Stimulated activated CD8-positive, alpha-beta memory T cell treated with anti-CD3 and anti-CD28 coated beads, Interleukin-4, amount 100 ng/mL, for 1 hour (primary cell): Measurements from ENCODE around the gene SEMA3E.
"Not testable (repeated sequence)": the region's sequence is repeated elsewhere in the genome, so short reads cannot be mapped to it uniquely, and the experiment has no call there.

Experiments used
- DNase-seq, 2 donors: peaks; one replicate each; pipeline ENCODE4 v3.0.0-alpha.2; 2020; ENCODE audit warnings: low read depth in 2 of 2, low spot score in 1 of 2

The SEMA3E gene

GRCh38 chr7:83648464-83649241 lies at the start of gene SEMA3E:
SEMA3E (minus strand) TSS chr7:83649139.
- no peak for DNase-seq

GRCh38 chr7:83697804-83698530 lies 49.0 kb upstream of the SEMA3E start:
- DNase-seq: no peak

- DNase-seq: no peak
Measured at GRCh38 chr7:83696101-83696500, 47.2 kb upstream of the SEMA3E start.

- no peak for DNase-seq
Measured at GRCh38 chr7:83695128-83695960, 46.4 kb upstream of the SEMA3E start.

- no peak for DNase-seq
Measured at GRCh38 chr7:83693256-83693655, 44.3 kb upstream of the SEMA3E start.

GRCh38 chr7:83691095-83691494 lies 42.2 kb upstream of the SEMA3E start:
- DNase-seq: no peak

GRCh38 chr7:83689855-83690254 lies 40.9 kb upstream of the SEMA3E start:
- no peak for DNase-seq

GRCh38 chr7:83686416-83686815 lies 37.5 kb upstream of the SEMA3E start:
- no peak for DNase-seq

- DNase-seq: no peak
Measured at GRCh38 chr7:83684928-83685327, 36.0 kb upstream of the SEMA3E start.

- DNase-seq: no peak
Measured at GRCh38 chr7:83681200-83681778, 32.4 kb upstream of the SEMA3E start.

GRCh38 chr7:83677180-83677866 lies 28.4 kb upstream of the SEMA3E start:
- DNase-seq: no peak

- not testable (repeated sequence) for DNase-seq
Measured at GRCh38 chr7:83673291-83673690, 24.4 kb upstream of the SEMA3E start.

- no peak for DNase-seq
Measured at GRCh38 chr7:83672157-83672556, 23.2 kb upstream of the SEMA3E start.

GRCh38 chr7:83663131-83663530 lies 14.2 kb upstream of the SEMA3E start:
- no peak for DNase-seq

- no peak for DNase-seq
Measured at GRCh38 chr7:83658126-83658525, 9.2 kb upstream of the SEMA3E start.

- no peak for DNase-seq
Measured at GRCh38 chr7:83655951-83656556, 7.1 kb upstream of the SEMA3E start.

GRCh38 chr7:83652481-83652880 lies 3.5 kb upstream of the SEMA3E start:
- DNase-seq: no peak

- no peak for DNase-seq
Measured at GRCh38 chr7:83649701-83650100, 762 bp upstream of the SEMA3E start.

- DNase-seq: no peak
Measured at GRCh38 chr7:83646027-83646426, 2.9 kb downstream of the SEMA3E start.

- DNase-seq: no peak
Measured at GRCh38 chr7:83643739-83644138, 5.2 kb downstream of the SEMA3E start.
